ENCODE data around the gene CACNA1C.
A peak's percentile ranks its signal among the peaks of the same experiment; 100 is the strongest.

- TF ChIP-seq CTCF (conservative IDR thresholded peaks at IDR 0.05; ENCODE audit: low read depth, low read length) = no peak
- TF ChIP-seq MXI1 (IDR thresholded peaks at IDR 0.05; ENCODE audit: borderline replicate concordance, low read depth, low read length) = no peak
- no peak for TF ChIP-seq USF2 (IDR thresholded peaks at IDR 0.05; ENCODE audit: low read depth, low read length)
- TF ChIP-seq POLR2A (IDR thresholded peaks at IDR 0.05; ENCODE audit: low read depth, low read length) = no peak
- no peak for TF ChIP-seq CEBPB (IDR thresholded peaks at IDR 0.05; ENCODE audit: low read depth, low read length)
- 0 out of 2 replicates have a peak, but pooled peaks have one; percentile 12 for TF ChIP-seq BHLHE40 (IDR thresholded peaks at IDR 0.05; ENCODE audit: low read depth, low read length)
These were observed 145.3 kb downstream of the CACNA1C start for GRCh38 chr12:2198005-2198501.

Data from IMR-90 (cell line).